Neuronal stem cell (in vitro differentiated cells): Measurements from ENCODE around the gene APP.
"Not testable (repeated sequence)": the region's sequence is repeated elsewhere in the genome, so short reads cannot be mapped to it uniquely, and the experiment has no call there.

Experiments used
- DNase-seq: peaks from one replicate; pipeline ENCODE4 v3.0.0-alpha.2; 2013; ENCODE audit warnings: low spot score
- H2AFZ ChIP-seq: one replicate; pipeline ENCODE4 v1.6.1; 2013; ENCODE audit warnings: mild to moderate bottlenecking, low read length, inconsistent platforms
- H2AK5ac ChIP-seq: 2 replicates; pipeline ENCODE4 v1.6.1; 2013; ENCODE audit warnings: low read depth, mild to moderate bottlenecking, inconsistent platforms, low read length, moderate library complexity, mixed read lengths
- H2BK120ac ChIP-seq: 2 replicates; pipeline ENCODE4 v1.6.1; 2013; ENCODE audit warnings: low read depth, mild to moderate bottlenecking, inconsistent platforms, low read length, moderate library complexity, mixed read lengths
- H2BK12ac ChIP-seq: one replicate; pipeline ENCODE4 v1.6.1; 2013; ENCODE audit warnings: low read length, inconsistent platforms
- H2BK15ac ChIP-seq: 2 replicates; pipeline ENCODE4 v1.6.1; 2013; ENCODE audit warnings: mild to moderate bottlenecking, low read length, inconsistent platforms, mixed read lengths
- H2BK5ac ChIP-seq: one replicate; pipeline ENCODE4 v1.6.1; 2013; ENCODE audit warnings: inconsistent platforms, mild to moderate bottlenecking, low read length, moderate library complexity
- H3K14ac ChIP-seq: one replicate; pipeline ENCODE4 v1.6.1; 2013; ENCODE audit warnings: low read length, inconsistent platforms
- H3K18ac ChIP-seq: 2 replicates; pipeline ENCODE4 v1.6.1; 2013; ENCODE audit warnings: low read length, inconsistent platforms
- H3K23ac ChIP-seq: 2 replicates; pipeline ENCODE4 v1.6.1; 2013; ENCODE audit warnings: low read depth, mild to moderate bottlenecking, mixed read lengths, low read length, inconsistent platforms; ENCODE audit not compliant: poor library complexity
- H3K27ac ChIP-seq: replicated peaks from 3 replicates; pipeline ENCODE4 v1.5.1; 2013; ENCODE audit warnings: low read length, inconsistent platforms
- H3K27me3 ChIP-seq, 3 experiments: 2 replicates each; pipeline ENCODE4 v1.6.1; 2013; ENCODE audit warnings: low read length in 3 of 3, mild to moderate bottlenecking in 2 of 3, inconsistent platforms in 1 of 3, low read depth in 1 of 3, mixed read lengths in 1 of 3, moderate library complexity in 1 of 3; ENCODE audit not compliant: control insufficient read depth in 3 of 3, insufficient read depth in 3 of 3
- H3K36me3 ChIP-seq, 2 donors: replicated peaks in 1 of 2; 2 replicates each; pipeline ENCODE4 v1.6.1; 2013; ENCODE audit warnings: low read length in 2 of 2; ENCODE audit not compliant: control insufficient read depth in 2 of 2, insufficient read depth in 2 of 2
- H3K4ac ChIP-seq: 2 replicates; pipeline ENCODE4 v1.6.1; 2013; ENCODE audit warnings: inconsistent platforms, mild to moderate bottlenecking, low read length, moderate library complexity
- H3K4me1 ChIP-seq, 2 donors: 1 replicate in 1 of 2; 2 replicates in 1 of 2; pipeline ENCODE4 v1.6.1; 2013; ENCODE audit warnings: low read length in 2 of 2, low read depth in 1 of 2; ENCODE audit not compliant: control insufficient read depth in 2 of 2, insufficient read depth in 1 of 2
- H3K4me2 ChIP-seq: one replicate; pipeline ENCODE4 v1.6.1; 2013; ENCODE audit warnings: mild to moderate bottlenecking, low read length, inconsistent platforms; ENCODE audit not compliant: insufficient read depth, poor library complexity, severe bottlenecking
- H3K4me3 ChIP-seq, 2 donors: 2 replicates each; pipeline ENCODE4 v1.5.1; 2013; ENCODE audit warnings: low read length in 2 of 2, mild to moderate bottlenecking in 2 of 2, inconsistent platforms in 1 of 2, moderate library complexity in 1 of 2
- H3K79me1 ChIP-seq: one replicate; pipeline ENCODE4 v1.6.1; 2013; ENCODE audit warnings: low read depth, mild to moderate bottlenecking, inconsistent platforms, low read length, moderate library complexity
- H3K9ac ChIP-seq: one replicate; pipeline ENCODE4 v1.6.1; 2013; ENCODE audit warnings: mild to moderate bottlenecking, low read depth, low read length, inconsistent platforms; ENCODE audit not compliant: poor library complexity
- H3K9me3 ChIP-seq, 2 donors: replicated peaks in 1 of 2; 2 replicates each; pipeline versions ENCODE3 to v1.6.1; 2013; ENCODE audit warnings: low read length in 2 of 2, mild to moderate bottlenecking in 2 of 2, inconsistent platforms in 1 of 2, low read depth in 1 of 2, mixed read lengths in 1 of 2, moderate library complexity in 1 of 2; ENCODE audit not compliant: control insufficient read depth in 2 of 2, insufficient read depth in 1 of 2
- H4K8ac ChIP-seq: one replicate; pipeline ENCODE4 v1.6.1; 2013; ENCODE audit warnings: low read depth, mild to moderate bottlenecking, inconsistent platforms, low read length, moderate library complexity
- H4K91ac ChIP-seq: one replicate; pipeline ENCODE4 v1.6.1; 2013; ENCODE audit warnings: low read length, low read depth, mild to moderate bottlenecking, inconsistent platforms; ENCODE audit not compliant: poor library complexity
- WGBS, 2 donors: extraction: QIAGEN DNeasy Blood & Tissue Kit; methylation state at CpG; one replicate each; pipeline ENCODE4 v1.1.7; 2013; ENCODE audit warnings: missing lambda C conversion rate in 2 of 2, mixed read lengths in 1 of 2; ENCODE audit not compliant: insufficient read length in 2 of 2, insufficient replicate concordance in 1 of 2; ENCODE audit errors: extremely low coverage in 2 of 2; 5-methylcytosine and 5-hydroxymethylcytosine counted together

The APP gene

DNA sequence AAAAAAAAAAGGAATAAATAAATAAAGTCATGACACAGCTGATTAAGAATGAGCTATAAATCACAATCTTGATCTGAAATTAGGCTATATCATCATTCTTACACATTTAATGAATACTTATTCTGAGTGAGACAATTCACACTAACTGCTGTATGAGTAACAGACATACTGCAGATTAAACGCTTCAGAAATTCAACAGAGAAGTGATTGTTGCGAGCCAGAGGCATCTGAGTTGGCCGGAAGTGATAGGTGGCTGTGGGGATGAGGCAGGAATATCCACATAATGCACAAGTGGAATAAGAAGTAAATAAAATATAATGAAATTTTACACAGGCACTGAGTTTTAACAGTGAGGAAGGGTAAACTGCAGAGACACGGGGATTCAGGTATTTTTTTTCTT is 142.4 kb downstream of the APP start:
- Histone ChIP-seq H3K4ac (no peak overlapping the region), H3K27me3 (no peaks in the 10 kb centered on the region), H2AK5ac (no peak overlapping the region), H3K9me3 (no peaks in the 10 kb centered on the region), H3K23ac (no peak overlapping the region), H3K14ac (no peak overlapping the region), H2BK5ac (no peak overlapping the region), H3K36me3 (peaks cover 11 to 49% of the 10 kb centered on the region in 2 donors), H3K79me1 (peaks cover 2% of the 10 kb centered on the region), H2AFZ (no peak overlapping the region), H3K4me2 (no peak overlapping the region), H2BK12ac (no peak overlapping the region), H2BK120ac (no peak overlapping the region), H3K4me1 (peaks cover 0 to 2% of the 10 kb centered on the region in 2 donors), H4K8ac (no peak overlapping the region), H3K9ac (no peak overlapping the region), H3K27ac (no peak overlapping the region), H3K4me3 (no peak overlapping the region), H3K18ac (no peak overlapping the region), H4K91ac (no peak overlapping the region), H2BK15ac (no peak overlapping the region)
- DNase-seq, result no peak
- WGBS, 2 donors, result no CpG with 5 or more reads among the region's 4 CpGs

DNA sequence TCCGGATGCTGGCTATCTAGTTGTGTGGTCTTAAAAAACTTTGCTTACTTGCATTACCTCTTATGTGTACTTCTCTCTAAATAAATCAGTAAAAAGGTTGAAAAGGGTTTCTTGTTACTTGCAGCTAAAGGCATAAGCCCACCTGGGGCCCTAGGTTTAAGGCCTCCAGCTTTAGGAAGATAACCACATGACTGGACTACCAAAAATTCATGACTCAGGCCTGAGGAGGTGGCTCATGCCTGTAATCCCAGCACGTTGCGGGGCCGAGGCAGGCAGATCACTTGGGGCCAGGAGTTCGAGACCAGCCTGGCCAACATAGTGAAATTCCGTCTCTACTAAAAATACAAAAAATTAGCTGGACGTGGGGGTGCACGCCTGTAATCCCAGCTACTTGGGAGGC is 142.9 kb downstream of the APP start:
- no peak overlapping the region for H3K23ac ChIP-seq
- H4K8ac ChIP-seq, result no peak overlapping the region
- H3K27ac ChIP-seq, result no peak overlapping the region
- H3K9me3 ChIP-seq, result no peaks in the 10 kb centered on the region
- H3K4me3 ChIP-seq, result no peak overlapping the region
- peaks cover 0 to 2% of the 10 kb centered on the region in 2 donors for H3K4me1 ChIP-seq
- no peak overlapping the region for H2BK15ac ChIP-seq
- no peak for DNase-seq
- no peak overlapping the region for H2BK12ac ChIP-seq
- no peak overlapping the region for H3K4ac ChIP-seq
- H2AK5ac ChIP-seq, result no peak overlapping the region
- H3K14ac ChIP-seq, result no peak overlapping the region
- H3K36me3 ChIP-seq, result peaks cover 7 to 44% of the 10 kb centered on the region in 2 donors
- H2AFZ ChIP-seq, result no peak overlapping the region
- WGBS, 2 donors, result no CpG with 5 or more reads among the region's 8 CpGs
- H3K18ac ChIP-seq, result no peak overlapping the region
- H3K79me1 ChIP-seq, result peaks cover 2% of the 10 kb centered on the region
- no peak overlapping the region for H2BK5ac ChIP-seq
- no peaks in the 10 kb centered on the region for H3K27me3 ChIP-seq
- no peak overlapping the region for H4K91ac ChIP-seq
- H3K9ac ChIP-seq, result no peak overlapping the region
- no peak overlapping the region for H2BK120ac ChIP-seq
- no peak overlapping the region for H3K4me2 ChIP-seq

DNA sequence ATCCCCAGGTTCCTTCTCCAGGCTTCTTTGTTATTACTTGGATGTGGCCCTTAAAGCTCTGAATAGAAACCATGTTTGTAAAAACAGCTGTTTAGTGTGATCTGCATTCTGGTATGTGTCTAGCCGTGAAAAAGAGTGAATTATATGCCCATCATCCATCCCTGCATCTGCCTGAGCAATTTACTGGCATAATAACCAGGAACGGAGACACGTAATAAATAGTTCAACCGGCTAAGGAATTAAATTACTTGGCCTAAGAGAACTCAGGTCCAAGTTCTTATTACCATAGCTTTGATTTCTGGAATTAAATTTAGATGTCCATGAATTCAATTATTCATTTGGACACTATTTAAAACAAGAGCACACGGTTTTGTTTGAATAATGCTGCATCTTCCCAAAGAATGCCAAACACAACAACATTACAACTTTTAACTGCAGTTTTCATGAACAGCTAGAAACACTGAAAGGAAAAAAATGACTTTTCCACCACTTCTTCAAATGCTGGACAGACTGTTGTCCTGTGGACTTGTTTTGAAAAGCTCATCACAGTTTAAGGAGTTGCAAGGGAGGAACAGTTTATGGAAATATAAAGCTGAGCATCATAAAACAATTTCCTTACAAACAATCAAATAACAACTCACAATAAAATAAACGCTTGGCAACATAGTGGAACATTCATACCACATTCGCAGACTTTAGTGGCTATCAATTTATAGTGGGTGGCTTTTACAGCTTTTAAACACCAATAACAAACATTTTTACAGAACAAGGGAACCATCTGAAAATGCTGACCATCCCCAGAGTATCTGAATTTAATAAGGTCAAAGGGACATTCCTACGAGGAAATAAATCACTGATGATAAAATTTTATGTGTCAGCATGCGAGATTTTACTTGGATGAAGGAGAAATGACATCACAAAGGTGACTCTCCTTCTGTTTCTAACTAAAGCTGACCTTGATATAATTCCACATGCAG is 144.7 kb downstream of the APP start:
- Histone ChIP-seq H3K4ac (no peak overlapping the region), H2BK15ac (no peak overlapping the region), H2BK12ac (no peak overlapping the region), H3K18ac (no peak overlapping the region), H3K9me3 (no peaks in the 10 kb centered on the region), H3K23ac (no peak overlapping the region), H3K27ac (no peak overlapping the region), H3K9ac (no peak overlapping the region), H2AFZ (no peak overlapping the region), H3K4me1 (peaks cover 0 to 2% of the 10 kb centered on the region in 2 donors), H3K27me3 (no peaks in the 10 kb centered on the region), H2BK5ac (no peak overlapping the region), H4K91ac (no peak overlapping the region), H3K14ac (no peak overlapping the region), H2AK5ac (no peak overlapping the region), H3K79me1 (peaks cover 2% of the 10 kb centered on the region), H4K8ac (no peak overlapping the region), H3K4me2 (no peak overlapping the region), H2BK120ac (no peak overlapping the region), H3K4me3 (no peak overlapping the region), H3K36me3 (peaks cover 12 to 46% of the 10 kb centered on the region in 2 donors)
- no CpG with 5 or more reads among the region's 9 CpGs for WGBS, 2 donors
- DNase-seq, result no peak

DNA sequence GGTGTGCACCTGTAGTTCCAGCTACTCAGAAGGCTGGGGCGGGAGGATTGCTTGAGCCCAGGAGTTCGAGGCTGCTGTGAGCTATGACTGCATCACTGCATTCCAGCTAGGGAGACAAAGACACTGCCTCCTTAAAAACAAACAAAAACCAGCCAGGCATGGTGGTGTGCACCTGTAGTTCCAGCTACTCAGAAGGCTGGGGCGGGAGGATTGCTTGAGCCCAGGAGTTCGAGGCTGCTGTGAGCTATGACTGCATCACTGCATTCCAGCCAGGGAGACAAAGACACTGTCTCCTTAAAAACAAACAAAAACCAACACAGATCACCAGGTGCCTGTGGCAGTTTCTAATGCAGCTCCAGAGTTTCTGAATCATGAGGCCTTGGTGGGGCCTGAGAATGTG is 147.2 kb downstream of the APP start:
- H3K4me3 ChIP-seq, DNase-seq, H3K79me1 ChIP-seq, H4K91ac ChIP-seq, H3K27ac ChIP-seq, H3K4ac ChIP-seq, H3K9ac ChIP-seq, H2BK12ac ChIP-seq, H3K4me2 ChIP-seq, H2BK120ac ChIP-seq, H2AFZ ChIP-seq, H3K23ac ChIP-seq, H2AK5ac ChIP-seq, H3K14ac ChIP-seq, H3K4me1 ChIP-seq, H3K27me3 ChIP-seq, H4K8ac ChIP-seq, H3K9me3 ChIP-seq, H2BK5ac ChIP-seq, H3K18ac ChIP-seq, H2BK15ac ChIP-seq: not testable (repeated sequence)
- peaks cover 6 to 35% of the 10 kb centered on the region in 2 donors for H3K36me3 ChIP-seq
- WGBS, 2 donors, result no CpG with 5 or more reads among the region's 4 CpGs
